Lower lobe of right lung (tissue), 2 donors: ENCODE data around the gene PDE4D. TPM values are rescaled to one million over a fixed set of nuclear protein-coding genes. Genes with fewer than 3 reads are reported as not detected.
"Not testable (repeated sequence)": the region's sequence is repeated elsewhere in the genome, so short reads cannot be mapped to it uniquely, and the experiment has no call there.

Source experiments
- ATAC-seq, 2 donors: fragments of 200-7000 bp; cut with Tn5 transposase; one replicate each; pipeline ENCODE4 v1.9.1; 2020 to 2022; ENCODE audit warnings: mild to moderate bottlenecking in 2 of 2, moderate library complexity in 2 of 2
- DNase-seq: peaks from one replicate; pipeline ENCODE4 v3.0.0-alpha.2; 2020
- H3K27ac ChIP-seq: fragments of 200-600 bp; one replicate; pipeline ENCODE4 v1.8.0; 2022
- H3K27me3 ChIP-seq: fragments of 200-600 bp; one replicate; pipeline ENCODE4 v1.8.0; 2022; ENCODE audit warnings: low read depth
- H3K36me3 ChIP-seq: fragments of 200-600 bp; one replicate; pipeline ENCODE4 v1.8.0; 2022; ENCODE audit warnings: mild to moderate bottlenecking
- H3K4me1 ChIP-seq: fragments of 200-600 bp; one replicate; pipeline ENCODE4 v1.8.0; 2022
- H3K4me3 ChIP-seq: fragments of 200-600 bp; one replicate; pipeline ENCODE4 v1.8.0; 2022; ENCODE audit warnings: mild to moderate bottlenecking
- H3K9me3 ChIP-seq: fragments of 200-600 bp; one replicate; pipeline ENCODE4 v1.8.0; 2022
- intact Hi-C: fragments of 100-400 bp; cut with DNase I; formaldehyde crosslinking; loops from one replicate; pipeline ENCODE4 v1.11.0; 2022
- total RNA-seq: library from RNA; stranded (reverse); fragmentation: NEBNext Ultra II Directional; extraction: Animal tissue kit (Norgen Biotek cat#: 25700); gene quantifications from one replicate; pipeline ENCODE4 v1.2.1, GENCODE V29; 2021
- TF ChIP-seq, protein P1 (sequence below): fragments of 200-600 bp; IDR thresholded peaks from one replicate; pipeline ENCODE4 v1.8.0; 2022; ENCODE audit warnings: antibody characterized with exemption, mild to moderate bottlenecking
- donor health status: DM: no; HTN: yes; CAD: no; lungs with severe emphysema.

The PDE4D gene
- total RNA-seq, 1 donor from 2014 or later, result 71.3 TPM

DNA sequence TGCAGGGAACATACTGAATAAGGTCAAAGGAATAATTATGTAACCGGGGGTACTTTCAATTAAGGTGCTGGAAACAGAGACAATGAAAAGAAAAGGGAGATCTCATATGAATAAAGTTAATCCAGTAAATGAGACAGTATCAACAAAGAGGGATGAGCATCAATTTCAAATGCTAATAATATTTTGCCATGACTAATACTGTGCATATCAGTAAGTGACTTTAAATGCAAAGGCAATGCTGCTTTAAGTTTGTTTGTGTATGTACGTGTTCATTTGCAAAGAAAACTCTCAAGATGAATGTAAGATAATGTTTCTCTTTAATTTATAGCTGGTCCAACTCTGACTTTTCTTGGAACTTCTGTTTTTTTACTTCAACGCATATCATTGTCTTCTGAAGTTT, 139.9 kb downstream of the PDE4D start:
- H3K27ac ChIP-seq, result no peak overlapping the region
- H3K36me3 ChIP-seq, result no peaks in the 10 kb centered on the region
- ATAC-seq (no peak), DNase-seq (no peak)
- no peaks in the 10 kb centered on the region for H3K9me3 ChIP-seq
- intact Hi-C loops, result no loop called here
- H3K4me1 ChIP-seq, result no peaks in the 10 kb centered on the region
- no peaks in the 10 kb centered on the region for H3K27me3 ChIP-seq
- TF ChIP-seq, protein P1, sequence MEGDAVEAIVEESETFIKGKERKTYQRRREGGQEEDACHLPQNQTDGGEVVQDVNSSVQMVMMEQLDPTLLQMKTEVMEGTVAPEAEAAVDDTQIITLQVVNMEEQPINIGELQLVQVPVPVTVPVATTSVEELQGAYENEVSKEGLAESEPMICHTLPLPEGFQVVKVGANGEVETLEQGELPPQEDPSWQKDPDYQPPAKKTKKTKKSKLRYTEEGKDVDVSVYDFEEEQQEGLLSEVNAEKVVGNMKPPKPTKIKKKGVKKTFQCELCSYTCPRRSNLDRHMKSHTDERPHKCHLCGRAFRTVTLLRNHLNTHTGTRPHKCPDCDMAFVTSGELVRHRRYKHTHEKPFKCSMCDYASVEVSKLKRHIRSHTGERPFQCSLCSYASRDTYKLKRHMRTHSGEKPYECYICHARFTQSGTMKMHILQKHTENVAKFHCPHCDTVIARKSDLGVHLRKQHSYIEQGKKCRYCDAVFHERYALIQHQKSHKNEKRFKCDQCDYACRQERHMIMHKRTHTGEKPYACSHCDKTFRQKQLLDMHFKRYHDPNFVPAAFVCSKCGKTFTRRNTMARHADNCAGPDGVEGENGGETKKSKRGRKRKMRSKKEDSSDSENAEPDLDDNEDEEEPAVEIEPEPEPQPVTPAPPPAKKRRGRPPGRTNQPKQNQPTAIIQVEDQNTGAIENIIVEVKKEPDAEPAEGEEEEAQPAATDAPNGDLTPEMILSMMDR, result no peak
- H3K4me3 ChIP-seq, result no peak overlapping the region

DNA sequence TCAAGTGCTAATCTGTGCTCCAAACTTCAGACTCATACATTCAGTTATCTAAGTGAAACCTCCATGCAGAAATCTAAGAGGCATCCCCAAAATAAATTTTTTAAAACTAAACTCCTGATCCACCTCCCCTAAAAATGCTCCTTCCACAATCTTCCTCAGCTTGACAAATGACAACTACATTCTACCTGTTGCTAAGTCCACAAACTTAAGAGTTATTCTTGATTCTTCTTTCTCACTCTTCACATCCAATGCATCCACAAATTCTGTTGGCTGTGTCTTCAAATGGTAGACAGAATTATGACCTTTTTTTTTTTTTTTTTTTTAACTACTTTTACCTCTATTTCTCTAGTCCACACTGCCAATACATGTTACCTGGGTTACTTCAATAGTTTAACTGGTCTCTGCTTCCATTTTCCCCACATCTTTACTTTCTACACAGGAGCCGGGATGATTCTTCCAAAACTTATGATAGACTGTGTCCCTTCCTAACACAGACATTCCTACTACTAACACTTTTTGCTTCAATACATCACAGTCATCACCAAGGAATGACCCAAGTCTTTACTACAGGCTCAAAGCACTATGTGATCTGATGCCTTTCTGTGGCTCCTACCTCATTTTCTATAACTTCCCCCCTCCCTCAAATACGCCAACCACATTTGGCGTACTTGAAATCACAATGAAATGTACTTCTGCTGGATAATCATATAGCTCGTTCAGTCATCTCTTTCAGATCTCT, 143.6 kb downstream of the PDE4D start:
- TF ChIP-seq, protein P1, result no peak
- Histone ChIP-seq H3K36me3 (no peaks in the 10 kb centered on the region), H3K27me3 (no peaks in the 10 kb centered on the region), H3K9me3 (no peaks in the 10 kb centered on the region), H3K27ac (no peak overlapping the region), H3K4me3 (no peak overlapping the region), H3K4me1 (no peaks in the 10 kb centered on the region)
- DNase-seq, result no peak
- ATAC-seq, result no peak
- intact Hi-C loops, result no loop called here

DNA sequence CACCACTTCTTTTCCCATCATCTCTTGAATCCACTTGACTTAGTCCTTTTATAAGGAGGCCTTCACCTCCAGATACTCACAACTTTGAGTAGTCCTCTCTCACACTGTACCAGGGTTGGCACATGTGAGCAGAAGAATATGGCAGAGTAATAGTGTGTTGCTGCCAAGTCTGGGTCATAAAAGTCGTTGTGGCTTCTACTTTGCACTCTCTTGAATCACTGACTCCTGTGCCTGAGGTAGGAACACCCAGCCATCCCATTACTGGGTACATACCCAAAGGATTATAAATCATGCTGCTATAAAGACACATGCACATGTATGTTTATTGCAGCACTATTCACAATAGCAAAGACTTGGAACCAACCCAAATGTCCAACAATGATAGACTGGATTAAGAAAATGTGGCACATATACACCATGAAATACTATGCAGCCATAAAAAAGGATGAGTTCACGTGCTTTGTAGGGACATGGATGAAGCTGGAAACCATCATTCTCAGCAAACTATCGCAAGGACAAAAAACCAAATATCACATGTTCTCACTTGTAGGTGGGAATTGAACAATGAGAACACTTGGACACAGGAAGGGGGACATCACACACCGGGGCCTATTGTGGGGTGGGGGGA, 145.4 kb downstream of the PDE4D start:
- DNase-seq, ATAC-seq, H3K36me3 ChIP-seq, H3K4me3 ChIP-seq, H3K4me1 ChIP-seq, H3K9me3 ChIP-seq, intact Hi-C loops, H3K27ac ChIP-seq, H3K27me3 ChIP-seq: not testable (repeated sequence)

DNA sequence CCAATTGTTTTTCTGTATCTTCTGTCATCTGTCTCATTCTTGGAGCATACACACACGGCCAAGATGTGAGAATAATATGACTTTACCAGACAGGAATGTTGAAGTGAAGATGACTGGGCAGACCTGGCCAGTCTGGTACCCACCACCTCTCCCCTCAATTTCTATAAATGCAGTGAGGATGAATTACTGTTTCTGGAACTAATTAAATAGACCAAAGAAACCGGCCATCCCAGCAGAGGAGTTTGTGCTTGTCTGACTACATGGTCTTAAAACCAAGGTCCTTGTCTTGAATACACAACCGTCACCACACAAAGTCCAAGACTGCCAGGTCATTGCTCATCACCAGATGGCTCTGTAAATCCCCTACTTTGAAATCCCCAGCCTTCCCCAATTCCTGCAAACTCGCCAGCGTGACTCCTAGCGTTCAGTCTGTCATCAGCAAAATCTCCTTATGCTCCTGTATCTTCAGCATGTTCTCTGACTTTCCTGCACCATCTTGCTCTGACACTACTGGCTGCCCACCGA, 147.2 kb downstream of the PDE4D start:
- Histone ChIP-seq H3K27ac (no peak overlapping the region), H3K36me3 (no peaks in the 10 kb centered on the region), H3K4me1 (no peaks in the 10 kb centered on the region), H3K4me3 (no peak overlapping the region), H3K9me3 (no peaks in the 10 kb centered on the region), H3K27me3 (no peaks in the 10 kb centered on the region)
- ATAC-seq (peak in 1 of 2 donors; percentile 20), DNase-seq (no peak)
- intact Hi-C loops, result no loop called here
- TF ChIP-seq, protein P1, result no peak

DNA sequence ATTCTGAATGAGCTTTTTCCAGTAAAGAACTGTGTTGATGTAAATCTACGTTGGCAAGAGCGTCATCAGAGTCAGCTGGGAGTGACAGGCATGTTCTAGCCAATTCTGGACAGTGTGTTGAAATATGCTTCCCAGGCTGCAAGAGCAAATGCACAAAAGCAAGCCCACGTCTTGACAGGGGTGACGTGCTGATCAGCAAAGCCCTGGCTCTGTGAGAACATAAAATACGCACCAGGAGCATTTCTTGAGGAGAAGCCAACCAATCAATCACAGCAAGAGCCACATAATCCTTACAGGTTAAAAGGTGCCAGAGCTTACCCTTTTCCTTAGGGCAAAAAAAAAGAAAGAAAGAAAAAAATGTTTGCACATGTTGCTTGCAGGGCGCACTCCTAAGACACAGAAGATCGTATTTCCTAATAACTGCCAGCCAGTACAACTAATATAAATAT, 148.1 kb downstream of the PDE4D start:
- ATAC-seq, result peak; percentile 73 to 79
- Histone ChIP-seq H3K4me1 (no peaks in the 10 kb centered on the region), H3K36me3 (no peaks in the 10 kb centered on the region), H3K9me3 (no peaks in the 10 kb centered on the region), H3K27me3 (no peaks in the 10 kb centered on the region), H3K27ac (no peak overlapping the region), H3K4me3 (no peak overlapping the region)
- no peak for DNase-seq
- intact Hi-C loops, result no loop called here
- TF ChIP-seq, protein P1, result no peak

DNA sequence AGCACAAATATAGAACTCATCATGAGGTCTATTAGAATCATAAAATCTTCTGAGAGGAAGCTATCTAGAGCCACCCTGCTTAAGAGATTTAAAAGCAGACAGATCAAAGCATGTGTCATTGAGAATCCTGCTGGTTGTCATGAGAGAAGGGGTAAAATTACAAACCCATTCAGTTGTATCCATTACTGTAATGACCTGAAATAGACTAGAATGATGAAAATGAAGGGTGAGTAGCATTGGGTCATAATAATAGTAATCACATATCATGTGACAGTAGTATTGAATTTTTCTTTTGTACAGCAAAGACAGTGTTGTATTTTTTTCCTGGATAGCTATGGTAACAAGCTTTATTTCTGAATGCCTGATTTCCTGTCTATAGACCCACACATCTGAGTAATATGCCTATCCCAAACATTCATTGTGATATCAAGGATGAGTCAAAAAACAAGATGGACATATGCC, 149.0 kb downstream of the PDE4D start:
- DNase-seq (no peak), ATAC-seq (peak in 1 of 2 donors; percentile 19)
- TF ChIP-seq, protein P1, result no peak
- Histone ChIP-seq H3K9me3 (no peaks in the 10 kb centered on the region), H3K36me3 (no peaks in the 10 kb centered on the region), H3K4me3 (no peak overlapping the region), H3K4me1 (no peaks in the 10 kb centered on the region), H3K27me3 (no peaks in the 10 kb centered on the region), H3K27ac (peak overlapping the region; percentile 53)
- intact Hi-C loops, result no loop called here
